MCF 10A (cell line): ENCODE results near the gene SCRN3. TPM values are rescaled to one million over a fixed set of nuclear protein-coding genes. Genes with fewer than 3 reads are reported as not detected.

Experiments
- BruUV-seq: library from RNA; stranded (reverse); fragments of 400-500 nt; replicated peaks from 2 replicates; lab custom pipeline; 2021; lab: Mats Ljungman, UMichigan
- CTCF ChIA-PET: fragments of 300-600 bp; sonication (Branson Sonifier 250); formaldehyde crosslinking; extraction: SDS; loops from one replicate; lab custom pipeline; 2021; ENCODE audit warnings: antibody characterized with exemption, inconsistent platforms; lab: Yijun Ruan, JAX
- POLR2A ChIA-PET: fragments of 300-600, 350-650 bp; sonication (Branson Sonifier 250); formaldehyde crosslinking; extraction: SDS; loops from one replicate; lab custom pipeline; 2020; ENCODE audit warnings: antibody characterized with exemption, inconsistent platforms; lab: Yijun Ruan, JAX
- DNase-seq: peaks from one replicate; pipeline ENCODE4 v3.0.0-alpha.2; 2018; ENCODE audit not compliant: unreplicated experiment
- H3K27ac Mint-ChIP-seq: one replicate; pipeline ENCODE4 v1.8.0; 2022; ENCODE audit warnings: mild to moderate bottlenecking, low read depth, mixed read lengths; ENCODE audit not compliant: unreplicated experiment
- H3K27me3 Mint-ChIP-seq: one replicate; pipeline ENCODE4 v1.8.0; 2022; ENCODE audit warnings: mixed read lengths; ENCODE audit not compliant: insufficient read depth, unreplicated experiment
- H3K36me3 Mint-ChIP-seq: one replicate; pipeline ENCODE4 v1.8.0; 2022; ENCODE audit warnings: mild to moderate bottlenecking, moderate library complexity, mixed read lengths; ENCODE audit not compliant: insufficient read depth, unreplicated experiment
- H3K4me1 Mint-ChIP-seq: one replicate; pipeline ENCODE4 v1.8.0; 2022; ENCODE audit warnings: mixed read lengths; ENCODE audit not compliant: insufficient read depth, unreplicated experiment
- H3K4me3 Mint-ChIP-seq: one replicate; pipeline ENCODE4 v1.8.0; 2022; ENCODE audit warnings: mild to moderate bottlenecking, moderate library complexity, mixed read lengths; ENCODE audit not compliant: unreplicated experiment
- H3K9me3 Mint-ChIP-seq: one replicate; pipeline ENCODE4 v1.8.0; 2022; ENCODE audit warnings: mixed read lengths; ENCODE audit not compliant: unreplicated experiment
- intact Hi-C: fragments of 100-400 bp; cut with micrococcal nuclease; formaldehyde crosslinking; loops from 2 replicates; pipeline ENCODE4 v1.14.1; 2022
- total RNA-seq: library from RNA; stranded (reverse); gene quantifications from 2 replicates; pipeline ENCODE4 v1.2.3, GENCODE V29; 2022
- TF ChIP-seq, protein P1 (sequence below): fragments of 200-600 bp; IDR thresholded peaks from one replicate; pipeline ENCODE4 v1.8.0; 2022; ENCODE audit warnings: antibody characterized with exemption, mild to moderate bottlenecking; ENCODE audit not compliant: unreplicated experiment

SCRN3 gene
- total RNA-seq, 1 experiment from 2014 or later, result 27.3 TPM

DNA sequence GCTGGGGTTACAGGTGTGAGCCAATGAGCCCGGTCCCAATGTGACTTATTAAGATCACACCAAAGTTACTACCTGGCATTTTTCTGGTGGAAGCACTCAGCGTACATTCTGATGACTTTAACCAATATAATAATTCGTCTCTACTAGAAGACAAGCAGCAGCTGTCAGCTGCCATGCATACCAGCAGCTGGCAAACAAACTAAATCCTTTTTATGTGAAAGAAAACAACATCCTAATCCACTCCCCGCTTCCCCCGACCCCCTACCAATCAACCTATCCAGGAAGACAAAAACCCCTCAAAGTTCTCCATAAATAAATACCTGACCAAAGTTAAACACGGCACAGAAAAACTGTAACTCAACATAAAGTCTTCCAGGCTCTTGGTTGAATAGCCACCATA, 49.2 kb downstream of the SCRN3 start:
- no TSS peak for BruUV-seq
- ChIA-PET POLR2A (interaction anchor here (0.7 kb wide), 1 partner anchor 53 kb away, joined by 3 read pairs; no protein-coding TSS in a partner anchor), CTCF (interaction anchor here (0.6 to 0.7 kb wide), 3 partner anchors 52 to 1077 kb away, joined by 3 to 5 read pairs (median 3); no protein-coding TSS in a partner anchor)
- no peak for DNase-seq
- Mint-ChIP-seq H3K4me3 (no peak overlapping the region), H3K4me1 (peaks cover 6% of the 10 kb centered on the region), H3K9me3 (no peaks in the 10 kb centered on the region), H3K27ac (no peak overlapping the region), H3K36me3 (no peaks in the 10 kb centered on the region), H3K27me3 (no peaks in the 10 kb centered on the region)
- TF ChIP-seq, protein P1, sequence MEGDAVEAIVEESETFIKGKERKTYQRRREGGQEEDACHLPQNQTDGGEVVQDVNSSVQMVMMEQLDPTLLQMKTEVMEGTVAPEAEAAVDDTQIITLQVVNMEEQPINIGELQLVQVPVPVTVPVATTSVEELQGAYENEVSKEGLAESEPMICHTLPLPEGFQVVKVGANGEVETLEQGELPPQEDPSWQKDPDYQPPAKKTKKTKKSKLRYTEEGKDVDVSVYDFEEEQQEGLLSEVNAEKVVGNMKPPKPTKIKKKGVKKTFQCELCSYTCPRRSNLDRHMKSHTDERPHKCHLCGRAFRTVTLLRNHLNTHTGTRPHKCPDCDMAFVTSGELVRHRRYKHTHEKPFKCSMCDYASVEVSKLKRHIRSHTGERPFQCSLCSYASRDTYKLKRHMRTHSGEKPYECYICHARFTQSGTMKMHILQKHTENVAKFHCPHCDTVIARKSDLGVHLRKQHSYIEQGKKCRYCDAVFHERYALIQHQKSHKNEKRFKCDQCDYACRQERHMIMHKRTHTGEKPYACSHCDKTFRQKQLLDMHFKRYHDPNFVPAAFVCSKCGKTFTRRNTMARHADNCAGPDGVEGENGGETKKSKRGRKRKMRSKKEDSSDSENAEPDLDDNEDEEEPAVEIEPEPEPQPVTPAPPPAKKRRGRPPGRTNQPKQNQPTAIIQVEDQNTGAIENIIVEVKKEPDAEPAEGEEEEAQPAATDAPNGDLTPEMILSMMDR, result no peak
- intact Hi-C loops, result no loop called here

DNA sequence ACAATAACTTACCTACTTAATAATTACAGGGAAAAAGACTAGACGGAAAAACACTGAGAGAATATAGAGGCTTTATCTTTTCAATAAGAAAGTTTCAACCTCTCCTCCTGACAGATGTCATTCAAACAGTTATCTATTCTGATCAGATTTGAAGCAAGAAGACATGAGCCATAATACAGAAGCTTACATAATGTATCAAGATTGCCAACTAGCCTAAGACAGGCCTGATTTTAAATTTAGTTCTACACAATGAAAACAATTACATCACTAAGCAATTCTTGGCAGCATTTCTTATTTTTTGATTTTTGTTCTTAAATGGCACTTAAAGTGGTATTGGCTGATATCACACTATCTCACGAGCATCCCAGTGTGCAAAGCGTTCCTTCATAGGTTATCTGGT, 49.7 kb downstream of the SCRN3 start:
- Mint-ChIP-seq H3K4me3 (no peak overlapping the region), H3K36me3 (no peaks in the 10 kb centered on the region), H3K27me3 (no peaks in the 10 kb centered on the region), H3K4me1 (peaks cover 6% of the 10 kb centered on the region), H3K27ac (no peak overlapping the region), H3K9me3 (no peaks in the 10 kb centered on the region)
- ChIA-PET POLR2A (no interaction called here), CTCF (interaction anchor here (0.6 to 0.7 kb wide), 2 partner anchors 15 to 1077 kb away, joined by 3 read pairs; no protein-coding TSS in a partner anchor)
- DNase-seq, result no peak
- no TSS peak for BruUV-seq
- intact Hi-C loops, result no loop called here
- TF ChIP-seq, protein P1, result no peak

DNA sequence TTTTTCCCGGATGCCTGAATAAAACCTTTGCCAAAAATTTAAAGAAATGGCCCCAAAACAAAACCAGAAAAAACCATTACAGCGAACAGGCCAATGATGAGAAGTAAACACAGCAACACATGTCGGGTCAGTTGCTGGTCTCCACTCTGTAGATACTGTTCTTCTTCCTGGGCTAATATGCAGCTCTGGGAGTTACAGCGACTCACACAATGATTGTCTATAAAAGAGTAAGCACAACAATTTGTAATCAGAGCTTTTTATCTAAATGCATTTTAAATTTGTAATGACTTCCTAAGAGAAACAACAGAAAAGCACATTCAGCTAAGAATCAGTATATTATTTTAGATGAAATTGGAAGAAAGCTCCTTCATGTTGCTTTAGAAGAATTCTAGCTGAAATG, 51.0 kb downstream of the SCRN3 start:
- BruUV-seq, result no TSS peak
- intact Hi-C loops, result no loop called here
- Mint-ChIP-seq H3K9me3 (no peaks in the 10 kb centered on the region), H3K4me1 (peaks cover 6% of the 10 kb centered on the region), H3K27me3 (no peaks in the 10 kb centered on the region), H3K27ac (no peak overlapping the region), H3K36me3 (no peaks in the 10 kb centered on the region), H3K4me3 (no peak overlapping the region)
- DNase-seq, result no peak
- ChIA-PET POLR2A (no interaction called here), CTCF (interaction anchor here (0.7 to 1.4 kb wide), 3 partner anchors 14 to 17 kb away, joined by 3 to 5 read pairs (median 3); no protein-coding TSS in a partner anchor)
- TF ChIP-seq, protein P1, result no peak

DNA sequence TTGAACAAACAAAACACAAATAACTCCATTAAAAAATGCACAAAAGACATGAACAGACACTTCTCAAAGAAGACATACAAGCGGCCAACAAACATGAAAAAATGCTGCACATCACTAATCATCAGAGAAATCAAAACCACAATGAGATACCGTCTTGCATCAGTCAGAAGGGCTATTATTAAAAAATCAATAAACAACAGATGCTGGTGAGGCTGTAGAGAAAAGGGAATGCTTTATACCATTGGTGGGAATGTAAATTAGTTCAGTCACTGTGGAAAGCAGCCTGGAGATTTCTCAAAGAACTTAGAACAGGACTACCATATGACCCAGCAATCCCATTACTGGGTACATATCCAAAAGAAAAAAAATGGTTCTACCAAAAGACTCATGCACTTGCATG, 53.5 kb downstream of the SCRN3 start:
- Mint-ChIP-seq H3K27ac (no peak overlapping the region), H3K27me3 (no peaks in the 10 kb centered on the region), H3K4me3 (no peak overlapping the region), H3K36me3 (no peaks in the 10 kb centered on the region), H3K9me3 (no peaks in the 10 kb centered on the region), H3K4me1 (no peaks in the 10 kb centered on the region)
- intact Hi-C loops, result no loop called here
- no TSS peak for BruUV-seq
- DNase-seq, result no peak
- CTCF ChIA-PET, result interaction anchor here (0.6 kb wide), 1 partner anchor 1000 kb away, joined by 4 read pairs; no protein-coding TSS in a partner anchor
- TF ChIP-seq, protein P1, result no peak
- POLR2A ChIA-PET, result no interaction called here
